Thyroid gland (tissue), 4 donors: ENCODE data around the gene MAP1LC3B. TPM values are rescaled to one million over a fixed set of nuclear protein-coding genes. Genes with fewer than 3 reads are reported as not detected.
"Not testable (repeated sequence)": the region's sequence is repeated elsewhere in the genome, so short reads cannot be mapped to it uniquely, and the experiment has no call there.

Source experiments
- DNase-seq, 2 donors: peaks; one replicate each; pipeline ENCODE4 v3.0.0-alpha.2; 2019
- H3K27ac ChIP-seq, 3 donors: fragments of 200-600 bp; sonication (generic); 1 replicate in 2 of 3; 2 replicates in 1 of 3; pipeline ENCODE4 v1.5.1; 2016 to 2019; ENCODE audit warnings: mild to moderate bottlenecking in 1 of 3, moderate library complexity in 1 of 3
- H3K27me3 ChIP-seq: fragments of 200-600 bp; sonication (generic); one replicate; pipeline ENCODE4 v1.5.1; 2019
- H3K36me3 ChIP-seq, 2 donors: fragments of 200-600 bp; sonication (generic); one replicate each; pipeline ENCODE4 v1.5.1; 2016 to 2019
- H3K4me1 ChIP-seq, 2 donors: fragments of 200-600 bp; sonication (generic); one replicate each; pipeline ENCODE4 v1.5.1; 2017 to 2019
- H3K4me3 ChIP-seq, 3 donors: fragments of 200-600 bp; sonication (generic); replicated peaks in 1 of 3; 1 replicate in 2 of 3; 2 replicates in 1 of 3; pipeline ENCODE4 v1.5.1; 2016; ENCODE audit warnings: mild to moderate bottlenecking in 1 of 3
- H3K9me3 ChIP-seq: fragments of 200-600 bp; sonication (generic); one replicate; pipeline ENCODE4 v1.5.1; 2017
- CTCF ChIP-seq, 6 experiments: fragments of 200-600 bp in 3 of 6; fragments of 450-650 bp in 3 of 6; sonication (generic) in 3 of 6; IDR thresholded peaks; one replicate each; pipeline ENCODE4 v1.5.1; 2016 to 2019; ENCODE audit warnings: antibody characterized with exemption in 6 of 6, mild to moderate bottlenecking in 2 of 6, inconsistent platforms in 1 of 6, moderate library complexity in 1 of 6
- POLR2A ChIP-seq, 2 donors: fragments of 450-650 bp; IDR thresholded peaks; one replicate each; pipeline ENCODE4 v1.6.1; 2017; ENCODE audit warnings: antibody characterized with exemption in 2 of 2, mild to moderate bottlenecking in 2 of 2, moderate library complexity in 1 of 2
- WGBS, 2 donors: methylation state at CpG; one replicate each; pipeline ENCODE4 v1.1.5; 2017; 5-methylcytosine and 5-hydroxymethylcytosine counted together
- intact Hi-C: fragments of 100-400 bp; cut with DNase I; formaldehyde crosslinking; loops from one replicate; pipeline ENCODE4 v1.15.1; 2023
- total RNA-seq, 4 donors: library from RNA; depleted of rRNA; stranded (reverse); fragments of >200 nt; gene quantifications; one replicate each; pipeline ENCODE4 v1.2.3, GENCODE V29; 2016

MAP1LC3B gene
- total RNA-seq, 4 donors from 2014 or later = 51.8 to 84.3 (median 67.3) TPM

GRCh38 chr16:87359121-87359520 is 33.0 kb upstream of the MAP1LC3B start:
- Histone ChIP-seq H3K9me3 (no peaks in the 10 kb centered on the region), H3K4me3 (no peak overlapping the region), H3K4me1 (peaks cover 9 to 14% of the 10 kb centered on the region in 2 donors), H3K36me3 (peaks cover 12 to 30% of the 10 kb centered on the region in 2 donors), H3K27me3 (no peaks in the 10 kb centered on the region), H3K27ac (no peak overlapping the region)
- 92 to 97% methylated on average over 5 to 7 of the region's 7 CpGs for WGBS, 2 donors
- intact Hi-C loops = no loop called here
- no peak for DNase-seq
- no peak for TF ChIP-seq CTCF (IDR thresholded peaks at IDR 0.05)
- TF ChIP-seq POLR2A (IDR thresholded peaks at IDR 0.05) = no peak

GRCh38 chr16:87360862-87361610 is 31.1 kb upstream of the MAP1LC3B start:
- H3K4me1 ChIP-seq = peaks cover 14 to 26% of the 10 kb centered on the region in 2 donors
- TF ChIP-seq POLR2A (IDR thresholded peaks at IDR 0.05) = no peak
- TF ChIP-seq CTCF (IDR thresholded peaks at IDR 0.05) = no peak
- WGBS, 2 donors = 97 to 98% methylated on average over 13 to 16 of the region's 16 CpGs
- H3K27me3 ChIP-seq = no peaks in the 10 kb centered on the region
- no peaks in the 10 kb centered on the region for H3K9me3 ChIP-seq
- H3K36me3 ChIP-seq = peaks cover 15 to 30% of the 10 kb centered on the region in 2 donors
- no peak for DNase-seq
- no peak overlapping the region for H3K4me3 ChIP-seq
- H3K27ac ChIP-seq = no peak overlapping the region
- intact Hi-C loops = no loop called here

GRCh38 chr16:87361916-87362619 is 30.1 kb upstream of the MAP1LC3B start:
- Histone ChIP-seq H3K4me3 (no peak overlapping the region), H3K27ac (no peak overlapping the region), H3K9me3 (no peaks in the 10 kb centered on the region), H3K36me3 (peaks cover 20 to 30% of the 10 kb centered on the region in 2 donors), H3K4me1 (peaks cover 14 to 26% of the 10 kb centered on the region in 2 donors), H3K27me3 (no peaks in the 10 kb centered on the region)
- intact Hi-C loops = no loop called here
- TF ChIP-seq POLR2A (IDR thresholded peaks at IDR 0.05) (no peak), CTCF (IDR thresholded peaks at IDR 0.05) (no peak)
- WGBS, 2 donors = 95 to 96% methylated on average over 8 of the region's 8 CpGs
- DNase-seq = no peak

- WGBS, 2 donors = 87% methylated on average over 13 of the region's 13 CpGs
- H3K27me3 ChIP-seq, intact Hi-C loops, H3K9me3 ChIP-seq, H3K4me3 ChIP-seq, DNase-seq: not testable (repeated sequence)
- H3K27ac ChIP-seq = peak overlapping the region; percentile 48 to 79 (median 72)
- H3K36me3 ChIP-seq = peaks cover 20 to 27% of the 10 kb centered on the region in 2 donors
- H3K4me1 ChIP-seq = peaks cover 14 to 30% of the 10 kb centered on the region in 2 donors
These were observed 29.1 kb upstream of the MAP1LC3B start for GRCh38 chr16:87362828-87363559.

GRCh38 chr16:87363771-87364455 is 28.2 kb upstream of the MAP1LC3B start:
- 8 to 18% methylated on average over 15 to 16 of the region's 17 CpGs for WGBS, 2 donors
- peaks cover 14 to 30% of the 10 kb centered on the region in 2 donors for H3K4me1 ChIP-seq

More at GRCh38 chr16:87363771-87364455, 28.2 kb upstream of the MAP1LC3B start:
- no peaks in the 10 kb centered on the region for H3K9me3 ChIP-seq
- peaks cover 19 to 20% of the 10 kb centered on the region in 2 donors for H3K36me3 ChIP-seq
- intact Hi-C loops = no loop called here
- peak; percentile 60 to 68 for DNase-seq
- no peak for TF ChIP-seq CTCF (IDR thresholded peaks at IDR 0.05)
- peak in 1 of 2 donors; percentile 12 for TF ChIP-seq POLR2A (IDR thresholded peaks at IDR 0.05)
- H3K4me3 ChIP-seq = no peak overlapping the region
- H3K27ac ChIP-seq = peak overlapping the region; percentile 72 to 82 (median 79)
- no peaks in the 10 kb centered on the region for H3K27me3 ChIP-seq
